HG03460 (cell line): ENCODE measurements around the gene PSMD6.
A peak's percentile ranks its signal among the peaks of the same experiment; 100 is the strongest.

ENCODE experiments used
- ATAC-seq: cut with Tn5 transposase; IDR thresholded peaks from one replicate; pipeline ENCODE4 v1.9.1; 2021; ENCODE audit not compliant: unreplicated experiment

The PSMD6 gene

DNA sequence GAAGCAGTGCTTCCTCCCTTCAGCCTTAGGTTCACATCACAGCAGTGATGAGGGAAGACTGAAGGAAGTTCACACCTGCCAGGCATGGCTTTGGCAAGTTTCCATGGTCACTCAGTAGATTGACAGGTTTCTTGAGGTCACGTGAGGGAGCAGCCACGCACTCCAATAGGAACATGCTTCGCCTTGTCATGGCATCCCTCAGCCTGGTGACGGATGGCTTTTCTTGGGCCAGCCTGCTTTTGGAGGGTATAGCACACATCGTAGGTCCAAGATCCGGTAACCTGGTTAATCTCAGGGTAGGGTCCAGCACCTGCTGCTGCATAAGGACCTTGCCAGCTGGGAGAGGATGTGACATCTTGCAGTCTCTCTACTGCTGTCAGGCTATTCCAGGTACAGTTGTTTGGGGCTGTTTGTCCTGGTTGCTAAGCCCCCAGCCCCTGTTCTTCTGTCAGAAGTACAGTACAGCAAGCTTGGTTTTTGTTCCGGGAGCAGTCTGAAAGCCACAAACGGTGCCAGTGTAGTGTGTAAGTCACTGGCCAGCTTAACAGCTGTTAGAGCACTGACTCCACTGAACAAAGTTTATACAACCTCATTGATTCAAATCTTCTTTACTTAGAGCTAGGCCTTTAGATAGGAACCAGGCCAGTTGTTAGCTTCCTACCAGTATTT is 42.3 kb downstream of the PSMD6 start:
- no peak for ATAC-seq

DNA sequence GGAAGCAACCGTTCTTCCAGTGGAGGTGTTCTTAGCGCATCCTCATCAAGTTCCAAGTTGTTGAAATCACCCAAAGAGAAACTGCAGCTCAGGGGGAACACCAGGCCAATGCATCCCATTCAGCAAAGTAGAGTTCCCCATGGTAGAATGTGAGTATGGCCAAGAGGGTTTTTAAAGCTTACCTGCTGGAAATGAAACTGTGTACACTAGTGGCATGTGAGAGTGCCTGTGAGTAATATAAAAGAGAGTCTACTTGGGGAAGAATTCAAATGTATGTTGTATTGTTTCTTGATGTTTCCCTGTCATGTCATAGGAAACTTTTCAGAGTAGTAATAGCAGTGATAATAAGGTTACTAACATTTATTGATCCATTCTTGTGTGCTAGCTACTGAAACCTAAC is 43.3 kb downstream of the PSMD6 start:
- ATAC-seq: no peak

DNA sequence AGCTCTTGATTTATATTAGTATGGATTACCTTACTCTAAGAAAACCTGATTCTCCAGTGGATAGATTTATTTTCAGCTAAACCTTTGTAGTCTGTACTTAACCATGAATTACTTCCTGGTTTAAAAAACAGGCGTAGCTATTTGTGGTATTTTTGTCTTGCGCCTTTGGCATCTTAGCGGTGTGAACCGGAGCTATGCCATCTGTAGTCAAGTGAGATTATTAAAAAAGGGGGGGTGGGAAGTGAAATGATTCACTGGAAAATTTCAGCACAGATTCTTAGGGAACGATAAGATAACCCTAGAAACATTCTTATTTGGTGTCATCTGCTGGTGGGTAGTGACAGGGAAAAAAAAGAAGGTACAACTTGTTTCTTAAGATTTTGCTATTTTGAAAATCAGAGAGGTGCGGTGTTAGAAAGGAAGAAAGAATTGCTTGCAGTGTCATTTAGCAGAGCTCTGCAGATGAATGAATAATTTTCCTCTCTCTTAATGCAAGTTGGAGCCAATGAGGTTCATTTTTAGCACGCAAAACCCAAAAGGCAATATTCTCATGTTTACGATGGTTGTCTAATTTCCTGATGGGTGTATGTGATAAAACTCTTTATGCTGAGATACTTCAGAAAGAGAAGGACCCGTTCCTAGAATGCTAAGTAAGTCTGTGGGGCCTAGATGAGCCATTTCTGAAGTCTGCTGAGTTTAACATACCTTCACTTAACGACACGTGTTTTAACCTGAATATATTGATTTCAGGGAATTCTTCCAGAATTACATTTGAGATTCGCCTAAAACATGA is 44.0 kb downstream of the PSMD6 start:
- ATAC-seq: no peak

GRCh38 chr3:63977893-63978292 is 45.4 kb downstream of the PSMD6 start:
- ATAC-seq: no peak

- ATAC-seq: no peak
These were observed 46.5 kb downstream of the PSMD6 start for GRCh38 chr3:63976872-63977200.

GRCh38 chr3:63976161-63976871 is 47.0 kb downstream of the PSMD6 start:
- ATAC-seq: no peak

GRCh38 chr3:63975723-63976122 is 47.6 kb downstream of the PSMD6 start:
- no peak for ATAC-seq

DNA sequence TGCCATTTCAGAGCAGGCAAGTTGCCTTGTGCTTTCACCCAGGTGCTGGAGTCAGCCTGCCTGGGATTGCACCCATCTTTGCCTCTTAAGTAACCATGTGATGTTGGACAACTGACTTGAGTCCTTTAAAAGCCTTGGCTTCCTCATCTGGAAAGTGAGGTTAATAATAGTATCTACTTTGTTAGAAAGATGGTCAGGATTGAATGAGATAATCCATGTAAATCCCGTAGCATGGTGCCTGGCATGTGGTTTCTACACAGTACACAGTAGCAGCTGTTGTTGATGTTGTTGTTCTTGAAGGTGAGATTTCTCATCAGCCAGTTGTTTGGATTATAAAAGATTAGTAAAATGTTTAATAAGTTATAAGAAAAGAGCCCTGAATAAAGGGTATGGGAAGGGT is 48.8 kb downstream of the PSMD6 start:
- ATAC-seq: no peak

GRCh38 chr3:63973406-63973805 is 49.9 kb downstream of the PSMD6 start:
- ATAC-seq: no peak

DNA sequence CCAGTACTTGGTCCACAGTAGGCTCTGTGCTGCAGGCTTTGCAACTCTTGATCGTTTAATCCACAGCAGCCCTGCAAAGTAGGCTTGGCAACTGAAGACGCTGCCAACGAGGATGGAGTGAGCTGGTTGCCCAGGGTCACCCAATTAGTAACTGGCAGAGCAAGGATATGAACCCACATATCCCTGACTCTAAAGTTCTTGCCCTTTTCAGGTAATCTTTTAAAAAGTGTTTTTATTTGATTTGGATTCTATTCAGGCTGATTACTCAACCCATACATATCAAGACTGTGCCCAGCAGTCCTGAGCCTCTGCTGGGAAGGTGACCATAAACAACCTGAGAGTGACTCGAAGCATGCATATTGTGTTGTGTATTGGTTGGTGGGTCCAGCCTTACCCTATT is 50.3 kb downstream of the PSMD6 start:
- no peak for ATAC-seq

DNA sequence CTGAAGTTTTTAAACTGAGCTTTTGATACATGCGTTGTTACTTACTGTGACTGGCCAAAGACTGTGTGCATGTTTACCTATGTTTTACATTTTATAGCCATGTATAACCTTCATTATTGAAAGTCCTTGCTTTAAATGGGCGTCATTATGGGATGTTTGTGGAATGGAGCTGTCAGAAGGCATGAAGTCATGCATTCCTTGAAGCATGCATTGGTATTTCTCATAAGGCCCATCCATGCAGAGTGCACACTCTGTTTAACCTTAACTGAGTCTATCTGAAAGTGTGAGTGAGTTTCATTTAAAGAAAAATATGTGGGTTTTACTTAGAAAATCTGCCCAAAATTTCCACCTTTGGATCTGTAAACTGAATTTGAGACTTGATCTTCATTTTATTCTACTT is 51.1 kb downstream of the PSMD6 start:
- no peak for ATAC-seq

GRCh38 chr3:63970631-63971475 is 52.4 kb downstream of the PSMD6 start:
- no peak for ATAC-seq

GRCh38 chr3:63969876-63970275 is 53.4 kb downstream of the PSMD6 start:
- no peak for ATAC-seq

GRCh38 chr3:63968612-63969350 is 54.5 kb downstream of the PSMD6 start:
- ATAC-seq: peak; percentile 29

- ATAC-seq: peak; percentile 57
These were observed 55.4 kb downstream of the PSMD6 start for GRCh38 chr3:63967675-63968611.

DNA sequence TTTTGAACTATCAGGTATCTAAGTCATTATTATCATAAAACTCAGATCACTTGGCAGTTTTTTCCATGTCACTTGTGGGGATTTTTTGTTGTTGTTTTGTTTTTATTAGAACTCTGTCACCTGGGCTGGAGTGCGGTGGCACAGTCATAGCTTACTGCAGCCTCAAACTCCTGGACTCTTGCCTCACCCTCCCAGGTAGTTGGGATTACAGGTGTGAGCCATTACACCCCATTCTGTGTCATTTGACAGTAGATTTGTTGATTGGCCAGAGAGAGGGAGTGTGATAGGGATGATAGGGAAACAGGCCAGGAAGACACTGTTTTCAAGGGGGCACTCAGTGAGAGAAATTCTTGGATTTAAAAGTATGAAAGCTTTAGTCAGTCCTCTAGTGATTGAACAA is 56.4 kb downstream of the PSMD6 start:
- ATAC-seq: no peak

GRCh38 chr3:63966007-63966406 is 57.3 kb downstream of the PSMD6 start:
- no peak for ATAC-seq

GRCh38 chr3:63964681-63965485 is 58.4 kb downstream of the PSMD6 start:
- ATAC-seq: no peak

- no peak for ATAC-seq
These were observed 59.8 kb downstream of the PSMD6 start for GRCh38 chr3:63963496-63963895.
